PFSK-1 (cell line): ENCODE measurements around the gene COL2A1.

Experiments
- FOXP2 ChIP-seq: optimal IDR thresholded peaks from 2 replicates; pipeline ENCODE3; 2011; ENCODE audit warnings: borderline replicate concordance, control low read depth, inconsistent platforms; ENCODE audit not compliant: insufficient read depth; ENCODE audit errors: extremely low read length, extremely low read depth
- POLR2AphosphoS5 ChIP-seq: IDR thresholded peaks from 2 replicates; pipeline ENCODE4 v1.6.1; 2012; ENCODE audit warnings: low read depth, mild to moderate bottlenecking, control low read depth, low read length, moderate library complexity
- SIN3A ChIP-seq: IDR thresholded peaks from 2 replicates; pipeline ENCODE4 v1.6.1; 2012; ENCODE audit warnings: mild to moderate bottlenecking, low read length, moderate library complexity, borderline replicate concordance; ENCODE audit not compliant: insufficient read depth
- TAF1 ChIP-seq: IDR thresholded peaks from 2 replicates; pipeline ENCODE4 v1.6.1; 2012; ENCODE audit warnings: low read length, control low read depth, borderline replicate concordance; ENCODE audit not compliant: insufficient read depth
- TF ChIP-seq, protein P1 (sequence below), 2 experiments: IDR thresholded peaks; 2 replicates each; pipeline versions ENCODE4 v1.6.1 to v1.8.0; 2011 to 2012; ENCODE audit warnings: low read depth in 2 of 2, low read length in 2 of 2, control low read depth in 1 of 2, inconsistent platforms in 1 of 2, mild to moderate bottlenecking in 1 of 2, moderate library complexity in 1 of 2; ENCODE audit not compliant: insufficient read depth in 1 of 2

COL2A1 gene

DNA sequence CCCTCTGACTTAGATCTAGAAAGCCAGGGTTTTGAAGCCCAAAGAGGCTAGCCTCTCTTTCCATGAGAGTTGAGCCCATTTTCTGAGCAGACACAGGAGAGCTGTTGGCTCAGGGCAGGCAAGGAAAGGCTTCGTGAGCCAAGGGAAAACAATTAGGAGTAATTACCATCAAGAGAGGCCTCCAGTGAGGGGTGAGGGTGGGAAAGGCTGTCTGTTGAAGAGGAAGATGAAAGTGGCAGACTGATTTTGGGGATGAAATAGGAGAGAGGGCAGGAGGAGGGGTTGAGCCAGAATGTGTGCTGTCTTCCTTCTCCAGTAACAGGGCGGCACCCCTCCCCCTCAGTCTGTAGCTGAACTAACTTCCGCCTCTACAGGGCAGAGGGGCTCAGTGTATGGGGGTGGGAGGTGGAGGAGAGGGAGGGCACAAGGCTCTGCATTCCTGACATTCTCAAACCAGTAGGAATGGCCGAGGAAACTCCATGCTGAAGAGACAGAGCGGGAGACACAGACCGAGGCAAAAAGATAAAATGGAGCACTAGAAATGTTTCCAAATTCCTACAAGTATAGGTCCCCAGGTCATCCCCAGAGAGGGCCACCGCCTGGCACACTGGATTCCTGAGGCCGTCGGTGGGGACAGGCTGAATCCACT is 33.1 kb upstream of the COL2A1 start:
- TF ChIP-seq TAF1 (no peak), SIN3A (no peak), POLR2AphosphoS5 (no peak)
- TF ChIP-seq, protein P1, sequence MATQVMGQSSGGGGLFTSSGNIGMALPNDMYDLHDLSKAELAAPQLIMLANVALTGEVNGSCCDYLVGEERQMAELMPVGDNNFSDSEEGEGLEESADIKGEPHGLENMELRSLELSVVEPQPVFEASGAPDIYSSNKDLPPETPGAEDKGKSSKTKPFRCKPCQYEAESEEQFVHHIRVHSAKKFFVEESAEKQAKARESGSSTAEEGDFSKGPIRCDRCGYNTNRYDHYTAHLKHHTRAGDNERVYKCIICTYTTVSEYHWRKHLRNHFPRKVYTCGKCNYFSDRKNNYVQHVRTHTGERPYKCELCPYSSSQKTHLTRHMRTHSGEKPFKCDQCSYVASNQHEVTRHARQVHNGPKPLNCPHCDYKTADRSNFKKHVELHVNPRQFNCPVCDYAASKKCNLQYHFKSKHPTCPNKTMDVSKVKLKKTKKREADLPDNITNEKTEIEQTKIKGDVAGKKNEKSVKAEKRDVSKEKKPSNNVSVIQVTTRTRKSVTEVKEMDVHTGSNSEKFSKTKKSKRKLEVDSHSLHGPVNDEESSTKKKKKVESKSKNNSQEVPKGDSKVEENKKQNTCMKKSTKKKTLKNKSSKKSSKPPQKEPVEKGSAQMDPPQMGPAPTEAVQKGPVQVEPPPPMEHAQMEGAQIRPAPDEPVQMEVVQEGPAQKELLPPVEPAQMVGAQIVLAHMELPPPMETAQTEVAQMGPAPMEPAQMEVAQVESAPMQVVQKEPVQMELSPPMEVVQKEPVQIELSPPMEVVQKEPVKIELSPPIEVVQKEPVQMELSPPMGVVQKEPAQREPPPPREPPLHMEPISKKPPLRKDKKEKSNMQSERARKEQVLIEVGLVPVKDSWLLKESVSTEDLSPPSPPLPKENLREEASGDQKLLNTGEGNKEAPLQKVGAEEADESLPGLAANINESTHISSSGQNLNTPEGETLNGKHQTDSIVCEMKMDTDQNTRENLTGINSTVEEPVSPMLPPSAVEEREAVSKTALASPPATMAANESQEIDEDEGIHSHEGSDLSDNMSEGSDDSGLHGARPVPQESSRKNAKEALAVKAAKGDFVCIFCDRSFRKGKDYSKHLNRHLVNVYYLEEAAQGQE (IDR thresholded peaks at IDR 0.05; ENCODE audit: insufficient read depth in 1 of 2, low read depth in 2 of 2, low read length in 2 of 2) = no peak

DNA sequence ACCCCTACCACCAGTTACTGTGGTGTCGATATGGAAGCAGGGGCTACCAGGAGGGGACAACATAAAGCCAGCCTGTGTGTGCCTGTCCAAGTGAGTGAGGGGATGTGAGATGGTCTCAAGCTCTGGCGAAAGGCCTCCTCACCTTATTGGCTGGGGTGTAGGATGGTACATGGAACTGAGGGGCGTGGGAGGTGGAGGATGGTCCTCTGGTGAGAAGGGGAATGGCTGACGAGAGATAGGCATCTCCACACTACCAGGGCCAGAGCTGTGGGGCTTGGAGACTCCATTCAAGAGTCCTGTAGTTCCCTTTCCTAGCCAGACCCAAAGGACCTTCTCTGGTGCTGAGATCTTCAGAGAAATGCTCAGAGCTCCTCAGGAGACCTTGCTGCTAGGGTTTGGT is 32.5 kb upstream of the COL2A1 start:
- no peak for TF ChIP-seq POLR2AphosphoS5
- TF ChIP-seq FOXP2 = no peak
- TF ChIP-seq SIN3A = no peak
- no peak for TF ChIP-seq TAF1
- TF ChIP-seq, protein P1 (IDR thresholded peaks at IDR 0.05; ENCODE audit: insufficient read depth in 1 of 2, low read depth in 2 of 2, low read length in 2 of 2) = no peak

DNA sequence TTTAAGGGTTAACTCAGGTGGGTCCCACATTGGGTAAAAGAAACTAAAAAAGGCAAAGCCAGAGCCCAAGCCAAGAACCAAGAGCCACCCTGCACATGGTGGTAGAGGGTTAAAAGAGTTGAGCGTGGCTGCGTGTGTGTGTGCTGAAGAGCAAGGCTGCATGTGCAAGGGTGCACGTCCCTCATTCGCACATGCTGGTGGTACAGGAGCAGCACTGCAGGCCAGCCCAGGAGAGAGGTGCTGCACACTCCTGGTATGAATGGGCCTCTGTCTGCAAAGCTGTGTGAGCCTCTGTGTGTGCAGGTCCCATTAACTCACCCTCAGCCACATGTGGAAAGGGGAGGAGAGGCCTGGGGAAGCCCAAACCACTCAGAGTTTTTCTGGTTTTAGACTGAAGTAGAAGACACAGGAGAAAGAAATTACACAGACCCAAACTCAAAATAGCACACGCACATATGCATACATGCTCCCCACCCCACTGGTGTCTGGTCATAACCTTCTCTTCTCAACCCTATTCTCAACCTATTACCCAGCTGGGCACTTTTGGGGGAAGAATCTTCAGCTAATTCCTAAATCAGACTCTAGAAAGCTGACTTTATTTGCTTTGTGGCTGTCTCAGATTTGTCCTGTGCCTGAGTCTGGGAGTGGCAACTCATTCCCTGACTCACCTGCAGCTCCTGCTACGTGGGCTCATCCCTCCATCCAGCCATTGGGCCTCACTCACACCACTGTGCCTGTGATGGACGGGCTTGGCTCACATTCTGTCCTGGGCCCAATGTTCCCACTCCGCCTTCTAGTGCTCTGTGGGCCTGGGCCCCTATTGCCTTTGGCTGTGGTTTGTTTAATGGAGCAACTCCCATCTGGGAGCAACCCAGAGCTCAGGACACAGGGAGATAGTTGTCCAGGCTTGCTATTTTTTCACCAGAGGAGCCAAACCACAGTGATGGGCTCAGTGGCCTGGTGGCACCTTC is 30.8 kb upstream of the COL2A1 start:
- TF ChIP-seq TAF1 = no peak
- TF ChIP-seq SIN3A = no peak
- TF ChIP-seq FOXP2 = no peak
- TF ChIP-seq, protein P1 (IDR thresholded peaks at IDR 0.05; ENCODE audit: insufficient read depth in 1 of 2, low read depth in 2 of 2, low read length in 2 of 2) = no peak
- TF ChIP-seq POLR2AphosphoS5 = no peak

DNA sequence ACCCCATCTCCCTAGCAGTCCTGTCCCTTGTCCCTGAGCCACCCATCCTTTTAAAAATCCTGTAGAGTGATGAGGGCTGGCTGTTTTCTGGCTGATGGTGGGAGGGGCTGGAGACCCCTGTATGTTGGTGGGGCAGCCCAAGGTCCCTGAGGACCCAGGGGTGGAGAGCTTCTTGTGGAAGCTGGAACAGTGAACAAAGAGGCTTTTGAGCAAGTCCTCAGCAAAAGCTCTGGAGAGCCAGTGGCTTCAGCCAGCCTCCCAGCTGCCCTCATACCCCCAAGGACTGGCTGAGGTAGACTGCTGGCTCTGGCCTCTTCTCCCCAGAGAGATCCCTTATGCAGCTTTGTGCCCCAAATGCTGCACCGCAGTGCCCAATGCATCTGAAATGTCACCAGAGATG is 29.2 kb upstream of the COL2A1 start:
- TF ChIP-seq, protein P1 (IDR thresholded peaks at IDR 0.05; ENCODE audit: insufficient read depth in 1 of 2, low read depth in 2 of 2, low read length in 2 of 2) = no peak
- TF ChIP-seq FOXP2 (no peak), TAF1 (no peak), POLR2AphosphoS5 (no peak), SIN3A (no peak)
